Left ventricle myocardium inferior (tissue), 1 donor: ENCODE measurements around the gene IPCEF1. TPM values are rescaled to one million over a fixed set of nuclear protein-coding genes. Genes with fewer than 3 reads are reported as not detected.

Experiments used
- DNase-seq: peaks from one replicate; pipeline ENCODE4 v3.0.0-alpha.2; 2020
- H3K27ac ChIP-seq: fragments of 200-600 bp; replicated peaks from 2 replicates; pipeline ENCODE4 v1.8.0; 2021
- H3K27me3 ChIP-seq: fragments of 200-600 bp; 2 replicates; pipeline ENCODE4 v1.8.0; 2021; ENCODE audit warnings: low read depth
- H3K36me3 ChIP-seq: fragments of 200-600 bp; 2 replicates; pipeline ENCODE4 v1.8.0; 2021
- H3K4me1 ChIP-seq: fragments of 200-600 bp; 2 replicates; pipeline ENCODE4 v1.8.0; 2021
- H3K4me3 ChIP-seq: fragments of 200-600 bp; 2 replicates; pipeline ENCODE4 v1.8.0; 2021; ENCODE audit warnings: mild to moderate bottlenecking, moderate library complexity
- H3K9me3 ChIP-seq: fragments of 200-600 bp; replicated peaks from 2 replicates; pipeline ENCODE4 v1.8.0; 2021
- CTCF ChIP-seq: fragments of 200-600 bp; IDR thresholded peaks from 2 replicates; pipeline ENCODE4 v1.8.0; 2021; ENCODE audit warnings: antibody characterized with exemption, mild to moderate bottlenecking, borderline replicate concordance
- intact Hi-C: fragments of 100-400 bp; cut with micrococcal nuclease; formaldehyde crosslinking; loops from one replicate; pipeline ENCODE4 v1.11.0; 2022
- total RNA-seq: library from RNA; stranded (reverse); fragmentation: NEBNext Ultra II Directional; extraction: Animal tissue kit (Norgen Biotek cat#: 25700); gene quantifications from one replicate; pipeline ENCODE4 v1.2.1, GENCODE V29; 2021
- donor health status: DM: no; HTN: yes; CAD: no; lungs with severe emphysema.

Gene IPCEF1
- total RNA-seq, 1 donor from 2014 or later = 1.7 TPM

DNA sequence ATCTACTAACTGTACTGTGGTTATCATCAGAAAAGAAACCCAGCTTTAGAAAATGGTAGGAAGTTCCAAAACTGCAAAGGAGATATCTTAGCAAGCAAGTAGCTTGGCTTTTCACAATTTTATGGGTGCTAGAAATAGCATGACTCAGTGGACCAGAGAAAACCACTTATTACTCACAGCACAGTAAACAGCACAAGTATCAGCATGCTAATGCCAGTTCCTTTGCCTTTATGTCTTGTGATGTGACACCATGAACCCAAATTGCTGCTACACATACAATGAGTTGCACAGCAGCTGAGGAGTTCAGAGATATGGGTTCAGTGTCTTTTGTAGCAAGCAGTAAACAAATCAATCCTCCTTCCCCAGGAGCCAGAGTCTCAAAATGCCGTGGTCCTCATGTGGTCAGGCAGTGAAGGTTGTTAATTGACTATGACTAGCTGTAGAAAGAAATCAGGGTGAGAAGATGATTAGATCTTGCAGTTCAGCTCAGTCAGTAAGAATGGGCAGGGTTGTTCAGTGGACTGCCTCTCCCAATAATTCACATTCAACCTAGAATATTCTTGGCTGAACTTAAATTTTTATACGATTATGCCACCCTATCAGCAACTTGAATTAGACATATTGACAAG, 244.3 kb downstream of the IPCEF1 start:
- intact Hi-C loops = no loop called here
- TF ChIP-seq CTCF = no peak
- no peaks in the 10 kb centered on the region for H3K36me3 ChIP-seq
- H3K4me3 ChIP-seq = no peak overlapping the region
- H3K27me3 ChIP-seq = peaks cover 13% of the 10 kb centered on the region
- H3K9me3 ChIP-seq = no peaks in the 10 kb centered on the region
- DNase-seq = no peak
- no peak overlapping the region for H3K27ac ChIP-seq
- no peaks in the 10 kb centered on the region for H3K4me1 ChIP-seq

DNA sequence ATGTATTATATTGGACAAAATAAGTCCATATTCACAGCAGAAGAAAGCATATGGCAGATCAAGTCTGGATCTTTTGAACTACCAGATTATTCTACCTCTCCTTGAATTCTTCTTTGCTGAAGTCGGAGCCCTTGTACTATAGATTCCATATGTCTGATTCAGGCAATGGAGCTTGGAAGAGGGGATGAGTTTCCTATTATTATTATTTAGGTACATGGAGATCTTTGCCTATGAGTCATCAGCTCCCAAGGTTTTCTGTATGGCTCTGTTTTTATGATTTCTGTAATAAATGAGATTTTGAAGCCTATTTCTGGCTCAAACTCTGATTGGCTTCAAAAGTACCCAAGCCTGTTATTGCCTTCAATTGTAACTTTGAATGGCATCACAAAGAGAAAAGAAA, 245.6 kb downstream of the IPCEF1 start:
- H3K4me3 ChIP-seq = no peak overlapping the region
- no peak overlapping the region for H3K27ac ChIP-seq
- no peak for TF ChIP-seq CTCF
- H3K4me1 ChIP-seq = no peaks in the 10 kb centered on the region
- H3K9me3 ChIP-seq = no peaks in the 10 kb centered on the region
- DNase-seq = no peak
- H3K36me3 ChIP-seq = no peaks in the 10 kb centered on the region
- H3K27me3 ChIP-seq = peaks cover 11% of the 10 kb centered on the region
- intact Hi-C loops = no loop called here

GRCh38 chr6:154106251-154106650, 250.4 kb downstream of the IPCEF1 start:
- DNase-seq = no peak
- Histone ChIP-seq H3K36me3 (no peaks in the 10 kb centered on the region), H3K9me3 (no peaks in the 10 kb centered on the region), H3K27ac (no peak overlapping the region), H3K4me1 (no peaks in the 10 kb centered on the region), H3K4me3 (no peak overlapping the region), H3K27me3 (peaks cover 6% of the 10 kb centered on the region)
- intact Hi-C loops = no loop called here
- TF ChIP-seq CTCF = no peak

Other genes with a start within 250 kb of the IPCEF1 start
- 20.3 TPM for gene CNKSR3, start 153.9 kb upstream of the IPCEF1 start, total RNA-seq